ENCODE results near the gene FAM149B1.
"Not testable (repeated sequence)": the region's sequence is repeated elsewhere in the genome, so short reads cannot be mapped to it uniquely, and the experiment has no call there.

FAM149B1 gene

DNA sequence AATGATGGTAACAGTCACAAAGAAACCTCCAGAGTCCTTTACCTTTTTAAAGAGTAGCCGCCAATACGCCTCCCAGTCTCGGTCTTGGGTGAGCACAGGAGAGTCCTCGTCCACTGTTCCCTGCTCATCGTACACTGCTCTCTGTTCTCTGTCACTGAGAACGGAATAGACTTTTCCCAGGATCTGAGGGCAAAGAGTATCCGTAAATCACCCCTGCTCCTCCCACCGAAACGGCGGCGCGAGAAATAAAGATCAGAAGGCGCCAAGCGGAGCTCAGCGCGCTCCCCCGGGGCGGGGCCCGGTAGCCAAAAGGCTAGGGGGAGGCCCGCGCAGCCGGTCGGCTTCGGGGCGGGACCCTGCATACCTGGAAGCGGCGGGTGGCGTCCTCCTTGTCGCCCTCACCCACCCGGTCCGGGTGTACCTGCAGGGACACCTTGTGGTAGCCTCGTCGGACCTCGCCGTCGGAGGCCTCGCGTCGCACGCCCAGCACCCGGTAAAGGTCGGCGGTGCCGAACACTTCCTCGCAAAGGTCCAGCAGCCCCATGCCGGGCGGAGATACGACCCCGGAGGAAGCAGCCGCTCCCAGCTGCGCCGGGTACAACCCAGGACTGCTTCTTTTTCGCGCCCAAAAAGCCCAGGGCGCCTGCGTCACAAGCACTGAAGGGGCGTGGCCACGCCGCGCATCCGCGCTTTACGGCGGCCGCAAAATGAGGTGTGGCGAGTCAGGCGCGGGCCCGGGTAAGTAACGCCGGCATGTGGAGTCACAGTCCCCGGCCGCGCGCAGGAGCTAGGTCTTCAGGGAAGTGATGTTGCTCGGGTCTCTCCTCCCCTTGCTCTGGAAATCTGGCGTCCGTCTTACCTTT, 79.0 kb downstream of the FAM149B1 start, which contains the start of gene DNAJC9:
TSS of gene DNAJC9 (minus strand) at position 610 of the 863 bp plus-strand sequence. CDS start at position 544, 66 bp downstream.
- Histone ChIP-seq H3K9me3 (ENCODE audit: control insufficient read depth in 1 of 2, low read length in 2 of 2) (no peaks in the 10 kb centered on the region), H3K27ac (ENCODE audit: low read depth, low read length) (peak within 1 kb of the TSS; percentile 82), H3K27me3 (ENCODE audit: control insufficient read depth in 1 of 2, insufficient read depth in 2 of 2, low read length in 2 of 2) (no peaks in the 10 kb centered on the region), H3K4me1 (ENCODE audit: control insufficient read depth in 1 of 2, insufficient read depth in 2 of 2, low read length in 2 of 2) (peaks cover 34% of the 10 kb centered on the region in 2 donors), H3K9ac (ENCODE audit: low read depth in 1 of 2, low read length in 2 of 2) (peak within 1 kb of the TSS; percentile 65 to 71), H3K36me3 (ENCODE audit: control insufficient read depth in 1 of 2, insufficient read depth in 2 of 2, low read length in 2 of 2) (peaks cover 0 to 28% of the 10 kb centered on the region in 2 donors), H3K4me3 (ENCODE audit: low read depth in 1 of 2, low read length in 2 of 2) (peak within 1 kb of the TSS; percentile 68 to 91)

DNA sequence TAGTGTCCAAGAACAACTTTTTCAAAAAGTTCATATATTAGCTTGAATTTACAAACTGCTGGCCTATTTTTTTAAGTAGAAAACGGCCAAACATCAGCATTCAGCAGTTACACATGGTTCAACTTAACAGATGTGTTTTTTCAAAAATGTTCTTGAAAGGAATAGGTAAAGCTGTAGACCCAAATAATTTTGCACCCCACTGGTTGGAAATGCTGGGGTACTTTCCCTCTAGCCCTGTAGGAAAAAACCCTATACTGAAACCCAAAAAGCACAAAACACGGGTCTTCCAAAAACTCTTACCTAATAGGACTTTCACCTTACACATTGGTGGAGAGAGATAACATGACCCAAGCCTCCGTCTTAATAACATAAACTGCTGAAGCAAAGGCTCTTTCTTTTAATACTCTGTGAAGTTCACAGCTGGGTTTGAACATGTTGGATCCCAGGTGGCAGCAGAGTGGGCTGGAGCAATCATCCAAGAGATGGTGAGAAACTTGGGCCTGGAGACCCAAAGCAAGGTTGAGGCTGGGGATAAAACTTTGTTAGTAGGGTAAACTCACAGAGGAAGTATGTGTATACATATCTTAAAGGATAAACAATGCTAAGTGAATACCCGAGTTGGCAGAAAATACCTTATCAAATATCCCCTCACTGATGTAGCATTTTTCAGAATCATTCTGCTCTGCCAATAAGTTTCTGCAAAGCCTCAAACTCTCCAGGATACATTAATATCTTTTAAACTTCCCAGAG, 79.8 kb downstream of the FAM149B1 start:
- H3K9ac ChIP-seq (ENCODE audit: low read depth in 1 of 2, low read length in 2 of 2) = peak overlapping the region; percentile 45 to 65

DNA sequence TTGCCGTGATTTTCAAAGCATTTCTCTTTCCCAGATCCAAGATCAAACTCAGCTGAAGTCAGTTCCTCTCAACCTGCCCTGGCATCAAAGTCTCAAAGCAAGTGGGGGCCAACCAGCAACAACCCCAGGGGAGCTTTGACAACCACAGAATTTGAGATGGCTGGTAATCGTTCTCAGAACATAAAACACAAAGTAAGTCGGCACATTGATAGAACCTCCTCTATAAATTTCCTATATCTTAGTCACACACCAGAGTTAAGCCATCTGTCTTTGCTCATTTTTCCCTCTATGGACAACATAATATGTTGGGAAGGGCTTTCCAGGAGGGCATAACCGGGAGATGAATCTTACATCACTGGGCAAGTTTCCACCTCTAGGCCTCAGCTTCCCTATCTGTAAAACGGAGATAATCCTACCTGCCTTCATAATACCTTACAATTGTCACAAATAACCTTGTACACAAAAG, 80.4 kb downstream of the FAM149B1 start:
- H3K27me3 ChIP-seq (ENCODE audit: control insufficient read depth in 1 of 2, insufficient read depth in 2 of 2, low read length in 2 of 2) = no peaks in the 10 kb centered on the region
- H3K9ac ChIP-seq (ENCODE audit: low read depth in 1 of 2, low read length in 2 of 2) = peak overlapping the region in 1 of 2 donors; percentile 45
- H3K4me1 ChIP-seq (ENCODE audit: control insufficient read depth in 1 of 2, insufficient read depth in 2 of 2, low read length in 2 of 2) = peaks cover 34 to 40% of the 10 kb centered on the region in 2 donors
- no peaks in the 10 kb centered on the region for H3K9me3 ChIP-seq (ENCODE audit: control insufficient read depth in 1 of 2, low read length in 2 of 2)
- peaks cover 0 to 16% of the 10 kb centered on the region in 2 donors for H3K36me3 ChIP-seq (ENCODE audit: control insufficient read depth in 1 of 2, insufficient read depth in 2 of 2, low read length in 2 of 2)
- no peak overlapping the region for H3K4me3 ChIP-seq (ENCODE audit: low read depth in 1 of 2, low read length in 2 of 2)
- no peak overlapping the region for H3K27ac ChIP-seq (ENCODE audit: low read depth, low read length)

More for the DNA sequence above, 79.8 kb downstream of the FAM149B1 start:
- Histone ChIP-seq H3K4me3 (ENCODE audit: low read depth in 1 of 2, low read length in 2 of 2) (peak overlapping the region; percentile 68 to 91), H3K27me3 (ENCODE audit: control insufficient read depth in 1 of 2, insufficient read depth in 2 of 2, low read length in 2 of 2) (no peaks in the 10 kb centered on the region), H3K4me1 (ENCODE audit: control insufficient read depth in 1 of 2, insufficient read depth in 2 of 2, low read length in 2 of 2) (peaks cover 34 to 36% of the 10 kb centered on the region in 2 donors), H3K27ac (ENCODE audit: low read depth, low read length) (peak overlapping the region; percentile 82), H3K36me3 (ENCODE audit: control insufficient read depth in 1 of 2, insufficient read depth in 2 of 2, low read length in 2 of 2) (peaks cover 0 to 22% of the 10 kb centered on the region in 2 donors), H3K9me3 (ENCODE audit: control insufficient read depth in 1 of 2, low read length in 2 of 2) (no peaks in the 10 kb centered on the region)

DNA sequence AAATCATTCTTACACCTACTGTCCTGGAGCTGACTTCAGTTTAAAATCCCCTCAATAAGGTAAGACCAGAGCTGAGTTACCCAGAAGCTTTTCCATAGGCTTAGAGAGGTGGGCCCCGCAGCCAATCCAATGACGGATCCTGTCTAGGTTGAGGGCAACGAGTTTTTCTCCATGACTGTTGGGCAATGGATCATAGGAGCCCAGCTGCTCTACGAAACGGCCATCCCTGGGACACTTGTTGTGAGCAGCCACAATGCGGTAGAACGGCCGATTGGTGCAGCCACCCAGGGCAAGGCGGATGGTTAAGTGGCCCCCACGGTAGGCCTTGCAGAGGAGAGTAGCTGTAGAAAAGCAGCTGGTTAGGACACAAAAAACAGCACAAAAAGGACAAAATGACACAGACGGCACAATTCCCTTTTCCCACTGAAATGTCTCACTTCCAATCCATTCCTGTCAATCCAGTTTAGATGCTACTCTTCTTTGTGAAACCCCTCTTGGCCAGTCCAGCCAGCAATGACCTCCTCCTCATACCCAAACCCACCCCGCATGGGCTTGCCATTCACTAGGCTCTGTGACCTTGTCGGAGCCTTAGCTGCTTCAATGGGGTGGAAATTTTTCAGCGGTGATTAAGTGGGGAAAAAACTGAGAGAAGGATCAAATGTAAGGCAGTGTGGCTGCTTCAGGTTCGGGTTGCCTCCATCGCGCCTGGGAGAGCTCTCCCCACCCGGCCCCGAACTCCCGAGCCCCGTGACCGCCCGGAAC, 83.9 kb downstream of the FAM149B1 start:
- peak overlapping the region; percentile 93 for H3K27ac ChIP-seq (ENCODE audit: low read depth, low read length)
- no peaks in the 10 kb centered on the region for H3K9me3 ChIP-seq (ENCODE audit: control insufficient read depth in 1 of 2, low read length in 2 of 2)
- peak overlapping the region; percentile 99 to 100 for H3K4me3 ChIP-seq (ENCODE audit: low read depth in 1 of 2, low read length in 2 of 2)
- H3K27me3 ChIP-seq (ENCODE audit: control insufficient read depth in 1 of 2, insufficient read depth in 2 of 2, low read length in 2 of 2) = no peaks in the 10 kb centered on the region
- peaks cover 0 to 9% of the 10 kb centered on the region in 2 donors for H3K36me3 ChIP-seq (ENCODE audit: control insufficient read depth in 1 of 2, insufficient read depth in 2 of 2, low read length in 2 of 2)
- H3K4me1 ChIP-seq (ENCODE audit: control insufficient read depth in 1 of 2, insufficient read depth in 2 of 2, low read length in 2 of 2) = peaks cover 24 to 33% of the 10 kb centered on the region in 2 donors
- peak overlapping the region; percentile 93 to 98 for H3K9ac ChIP-seq (ENCODE audit: low read depth in 1 of 2, low read length in 2 of 2)

DNA sequence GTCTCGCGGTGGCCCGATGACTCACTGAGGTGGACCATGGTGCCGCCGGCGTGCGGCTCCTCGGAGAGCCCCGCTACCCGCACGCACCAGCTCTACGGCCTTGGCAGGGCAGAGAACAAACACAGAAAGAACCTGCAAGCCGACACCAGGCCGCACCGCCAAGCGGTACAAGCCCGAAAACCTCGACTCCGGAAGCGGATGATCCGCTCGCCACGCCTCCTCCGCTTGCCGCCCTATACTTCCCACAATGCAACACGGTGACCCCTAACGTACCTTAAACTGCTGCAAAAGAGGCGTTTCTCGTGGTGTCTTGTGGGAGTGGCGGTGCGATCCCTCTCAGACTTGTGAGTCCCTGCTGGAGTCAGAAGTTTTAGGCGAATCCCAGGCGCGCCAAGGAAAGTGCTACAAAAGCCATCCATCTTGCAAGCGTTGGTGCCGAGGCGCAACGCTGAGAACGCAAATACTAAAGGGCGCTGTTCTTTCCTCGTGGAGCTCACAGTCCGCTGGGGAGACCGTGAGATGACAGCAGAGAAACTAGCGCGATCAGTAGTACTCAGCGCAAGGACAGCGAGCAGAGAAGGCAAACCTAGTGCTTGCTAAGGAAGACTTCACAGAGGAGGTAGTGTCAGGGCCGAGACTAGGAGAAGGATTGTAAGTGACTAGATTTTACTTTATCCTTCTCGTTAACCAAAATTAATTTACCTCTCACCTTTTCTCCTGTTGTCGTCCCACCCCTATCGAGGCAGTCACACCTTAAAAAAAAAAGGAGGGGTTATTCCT, 84.7 kb downstream of the FAM149B1 start, which contains the start of gene MRPS16:
TSS of gene MRPS16 (minus strand) at position 200 of the 780 bp plus-strand sequence. CDS start at position 38, 162 bp downstream.
- peaks cover 21 to 32% of the 10 kb centered on the region in 2 donors for H3K4me1 ChIP-seq (ENCODE audit: control insufficient read depth in 1 of 2, insufficient read depth in 2 of 2, low read length in 2 of 2)
- H3K9me3 ChIP-seq (ENCODE audit: control insufficient read depth in 1 of 2, low read length in 2 of 2) = no peaks in the 10 kb centered on the region
- H3K4me3 ChIP-seq (ENCODE audit: low read depth in 1 of 2, low read length in 2 of 2) = peak within 1 kb of the TSS; percentile 99 to 100

DNA sequence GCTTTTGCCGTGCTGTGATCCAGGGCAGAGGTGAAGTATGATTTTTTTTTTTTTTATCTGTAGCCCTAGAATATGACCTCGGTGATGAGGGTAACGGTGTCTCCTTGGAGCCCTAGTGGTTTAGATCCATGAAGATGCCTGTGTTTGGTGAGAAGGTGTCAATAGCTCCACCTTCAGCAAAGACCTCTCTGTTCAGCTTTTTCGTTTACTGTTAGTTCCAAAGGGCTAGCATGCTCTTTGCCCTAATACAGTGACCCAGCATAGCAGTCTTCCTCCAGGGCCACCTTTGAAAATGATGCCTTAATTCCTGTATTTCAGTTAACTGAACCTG, 85.3 kb downstream of the FAM149B1 start:
- Histone ChIP-seq H3K27ac (ENCODE audit: low read depth, low read length) (peak overlapping the region; percentile 93), H3K27me3 (ENCODE audit: control insufficient read depth in 1 of 2, insufficient read depth in 2 of 2, low read length in 2 of 2) (no peaks in the 10 kb centered on the region), H3K36me3 (ENCODE audit: control insufficient read depth in 1 of 2, insufficient read depth in 2 of 2, low read length in 2 of 2) (peaks cover 0 to 9% of the 10 kb centered on the region in 2 donors)

More for the DNA sequence above, 84.7 kb downstream of the FAM149B1 start, which contains the start of gene MRPS16:
- Histone ChIP-seq H3K36me3 (ENCODE audit: control insufficient read depth in 1 of 2, insufficient read depth in 2 of 2, low read length in 2 of 2) (peaks cover 0 to 9% of the 10 kb centered on the region in 2 donors), H3K27me3 (ENCODE audit: control insufficient read depth in 1 of 2, insufficient read depth in 2 of 2, low read length in 2 of 2) (no peaks in the 10 kb centered on the region), H3K9ac (ENCODE audit: low read depth in 1 of 2, low read length in 2 of 2) (peak within 1 kb of the TSS; percentile 96 to 98), H3K27ac (ENCODE audit: low read depth, low read length) (peak within 1 kb of the TSS; percentile 93)

DNA sequence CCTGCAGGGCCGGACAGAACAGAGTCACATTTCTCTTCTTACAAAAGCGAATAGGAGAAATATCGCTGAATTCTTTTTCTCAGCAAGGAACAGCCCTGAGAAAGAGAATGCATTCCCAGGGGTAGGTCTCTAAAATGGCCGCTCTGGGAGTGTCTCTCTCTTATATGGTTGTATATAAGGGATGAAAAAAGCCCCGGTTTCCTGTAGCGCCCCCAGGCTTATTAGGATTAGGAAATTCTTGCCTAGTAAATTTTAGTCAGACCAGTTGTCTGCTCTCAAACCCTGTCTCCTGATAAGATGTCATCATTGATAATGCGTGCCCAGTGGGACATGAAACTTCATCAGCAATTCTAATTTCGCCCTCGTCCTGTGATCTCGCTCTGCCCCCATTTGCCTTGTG, 90.7 kb downstream of the FAM149B1 start:
- H3K27me3 ChIP-seq (ENCODE audit: control insufficient read depth in 1 of 2, insufficient read depth in 2 of 2, low read length in 2 of 2); H3K9ac ChIP-seq (ENCODE audit: low read depth in 1 of 2, low read length in 2 of 2); H3K36me3 ChIP-seq (ENCODE audit: control insufficient read depth in 1 of 2, insufficient read depth in 2 of 2, low read length in 2 of 2); H3K27ac ChIP-seq (ENCODE audit: low read depth, low read length); H3K4me3 ChIP-seq (ENCODE audit: low read depth in 1 of 2, low read length in 2 of 2); H3K9me3 ChIP-seq (ENCODE audit: control insufficient read depth in 1 of 2, low read length in 2 of 2): not testable (repeated sequence)
- H3K4me1 ChIP-seq (ENCODE audit: control insufficient read depth in 1 of 2, insufficient read depth in 2 of 2, low read length in 2 of 2) = peaks cover 3 to 12% of the 10 kb centered on the region in 2 donors

More for the DNA sequence above, 85.3 kb downstream of the FAM149B1 start:
- H3K4me3 ChIP-seq (ENCODE audit: low read depth in 1 of 2, low read length in 2 of 2) = peak overlapping the region; percentile 99 to 100
- peak overlapping the region; percentile 96 to 98 for H3K9ac ChIP-seq (ENCODE audit: low read depth in 1 of 2, low read length in 2 of 2)
- H3K4me1 ChIP-seq (ENCODE audit: control insufficient read depth in 1 of 2, insufficient read depth in 2 of 2, low read length in 2 of 2) = peaks cover 15 to 26% of the 10 kb centered on the region in 2 donors
- H3K9me3 ChIP-seq (ENCODE audit: control insufficient read depth in 1 of 2, low read length in 2 of 2) = no peaks in the 10 kb centered on the region

DNA sequence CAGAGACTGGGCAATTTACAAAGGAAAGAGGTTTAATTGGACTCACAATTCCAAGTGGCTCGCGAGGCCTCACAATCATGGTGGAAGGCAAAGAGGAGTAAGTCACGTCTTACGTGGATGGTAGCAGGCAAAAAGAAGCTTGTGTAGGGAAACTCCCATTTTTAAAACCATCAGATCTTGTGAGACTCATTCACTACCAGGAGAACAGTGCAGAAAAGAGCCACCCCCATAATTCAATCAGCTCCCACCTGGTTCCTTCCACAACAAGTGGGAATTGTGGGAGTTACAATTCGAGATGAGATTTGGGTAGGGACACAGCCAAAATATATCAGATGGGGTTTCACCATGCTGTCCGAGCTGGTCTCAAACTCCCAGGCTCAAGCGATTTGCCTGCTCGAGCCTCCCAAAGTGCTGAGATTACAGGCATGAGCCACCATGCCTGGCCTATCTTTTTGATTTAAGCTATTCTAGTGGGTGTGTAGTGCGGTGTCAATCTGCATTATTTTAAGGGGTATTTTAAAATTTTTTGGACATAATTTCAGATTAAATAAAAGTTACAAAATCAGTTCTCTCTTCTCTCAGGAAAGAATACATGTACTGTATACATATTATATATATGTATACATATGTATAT, 93.6 kb downstream of the FAM149B1 start:
- Histone ChIP-seq H3K27ac (ENCODE audit: low read depth, low read length) (no peak overlapping the region), H3K36me3 (ENCODE audit: control insufficient read depth in 1 of 2, insufficient read depth in 2 of 2, low read length in 2 of 2) (no peaks in the 10 kb centered on the region), H3K9ac (ENCODE audit: low read depth in 1 of 2, low read length in 2 of 2) (no peak overlapping the region), H3K4me3 (ENCODE audit: low read depth in 1 of 2, low read length in 2 of 2) (no peak overlapping the region), H3K4me1 (ENCODE audit: control insufficient read depth in 1 of 2, insufficient read depth in 2 of 2, low read length in 2 of 2) (peaks cover 0 to 8% of the 10 kb centered on the region in 2 donors), H3K9me3 (ENCODE audit: control insufficient read depth in 1 of 2, low read length in 2 of 2) (no peaks in the 10 kb centered on the region), H3K27me3 (ENCODE audit: control insufficient read depth in 1 of 2, insufficient read depth in 2 of 2, low read length in 2 of 2) (no peaks in the 10 kb centered on the region)

Measured in duodenal mucosa (tissue), 2 donors.